HEK293 (cell line): ENCODE measurements around the gene INTS14.

Experiments
- ELK4 ChIP-seq: IDR thresholded peaks from 2 replicates; pipeline ENCODE4 v1.6.1; 2011; ENCODE audit warnings: mild to moderate bottlenecking, low read depth, low read length, borderline replicate concordance
- GLIS1 ChIP-seq: fragments of 450-650 bp; formaldehyde crosslinking; IDR thresholded peaks from 2 replicates; pipeline ENCODE4 v1.5.1; 2016; ENCODE audit warnings: missing biosample characterization, missing genetic modification characterization
- PRDM4 ChIP-seq: fragments of 450-650 bp; formaldehyde crosslinking; IDR thresholded peaks from 2 replicates; pipeline ENCODE4 v1.5.1; 2017; ENCODE audit warnings: missing biosample characterization, missing genetic modification characterization
- REST ChIP-seq: fragments of 450-650 bp; formaldehyde crosslinking; IDR thresholded peaks from 2 replicates; pipeline ENCODE4 v1.5.1; 2016; ENCODE audit warnings: missing biosample characterization, missing genetic modification characterization
- SCRT2 ChIP-seq: fragments of 450-650 bp; formaldehyde crosslinking; IDR thresholded peaks from 2 replicates; pipeline ENCODE4 v1.5.1; 2016; ENCODE audit warnings: missing biosample characterization, missing genetic modification characterization
- TSHZ1 ChIP-seq: fragments of 450-650 bp; formaldehyde crosslinking; IDR thresholded peaks from 2 replicates; pipeline ENCODE4 v1.5.1; 2016; ENCODE audit warnings: missing biosample characterization, missing genetic modification characterization, borderline replicate concordance
- ZBTB49 ChIP-seq: fragments of 450-650 bp; formaldehyde crosslinking; IDR thresholded peaks from 2 replicates; pipeline ENCODE4 v1.5.1; 2016; ENCODE audit warnings: missing biosample characterization, missing genetic modification characterization, low read depth
- ZNF211 ChIP-seq: fragments of 450-650 bp; formaldehyde crosslinking; IDR thresholded peaks from 2 replicates; pipeline ENCODE4 v1.5.1; 2016; ENCODE audit warnings: low read depth, missing biosample characterization, missing genetic modification characterization
- ZNF239 ChIP-seq: fragments of 450-650 bp; formaldehyde crosslinking; IDR thresholded peaks from 2 replicates; pipeline ENCODE4 v1.5.1; 2016; ENCODE audit warnings: missing biosample characterization, missing genetic modification characterization
- ZNF354C ChIP-seq: fragments of 450-650 bp; formaldehyde crosslinking; IDR thresholded peaks from 2 replicates; pipeline ENCODE4 v1.5.1; 2016; ENCODE audit warnings: missing biosample characterization, missing genetic modification characterization, low read depth, borderline replicate concordance
- ZNF394 ChIP-seq: fragments of 450-650 bp; formaldehyde crosslinking; IDR thresholded peaks from 2 replicates; pipeline ENCODE4 v1.5.1; 2016; ENCODE audit warnings: missing biosample characterization, missing genetic modification characterization, mild to moderate bottlenecking, moderate library complexity, borderline replicate concordance
- ZNF426 ChIP-seq: fragments of 450-650 bp; formaldehyde crosslinking; IDR thresholded peaks from 2 replicates; pipeline ENCODE4 v1.5.1; 2017; ENCODE audit warnings: missing biosample characterization, missing genetic modification characterization, mild to moderate bottlenecking, inconsistent platforms, moderate library complexity
- ZNF473 ChIP-seq: fragments of 450-650 bp; formaldehyde crosslinking; IDR thresholded peaks from 2 replicates; pipeline ENCODE4 v1.5.1; 2017; ENCODE audit warnings: missing biosample characterization, missing genetic modification characterization
- ZSCAN18 ChIP-seq: fragments of 450-650 bp; formaldehyde crosslinking; IDR thresholded peaks from 2 replicates; pipeline ENCODE4 v1.5.1; 2016; ENCODE audit warnings: missing biosample characterization, missing genetic modification characterization
- TF ChIP-seq, protein P1 (sequence below): fragments of 450-650 bp; formaldehyde crosslinking; IDR thresholded peaks from 2 replicates; pipeline ENCODE4 v1.5.1; 2016; ENCODE audit warnings: missing biosample characterization, missing genetic modification characterization
- TF ChIP-seq, protein P2 (sequence below): fragments of 450-650 bp; formaldehyde crosslinking; IDR thresholded peaks from 2 replicates; pipeline ENCODE4 v1.5.1; 2017; ENCODE audit warnings: missing biosample characterization, missing genetic modification characterization
- TF ChIP-seq, protein P3 (sequence below): fragments of 450-650 bp; formaldehyde crosslinking; IDR thresholded peaks from 2 replicates; pipeline ENCODE4 v1.5.1; 2016; ENCODE audit warnings: missing biosample characterization, missing genetic modification characterization

Gene INTS14

DNA sequence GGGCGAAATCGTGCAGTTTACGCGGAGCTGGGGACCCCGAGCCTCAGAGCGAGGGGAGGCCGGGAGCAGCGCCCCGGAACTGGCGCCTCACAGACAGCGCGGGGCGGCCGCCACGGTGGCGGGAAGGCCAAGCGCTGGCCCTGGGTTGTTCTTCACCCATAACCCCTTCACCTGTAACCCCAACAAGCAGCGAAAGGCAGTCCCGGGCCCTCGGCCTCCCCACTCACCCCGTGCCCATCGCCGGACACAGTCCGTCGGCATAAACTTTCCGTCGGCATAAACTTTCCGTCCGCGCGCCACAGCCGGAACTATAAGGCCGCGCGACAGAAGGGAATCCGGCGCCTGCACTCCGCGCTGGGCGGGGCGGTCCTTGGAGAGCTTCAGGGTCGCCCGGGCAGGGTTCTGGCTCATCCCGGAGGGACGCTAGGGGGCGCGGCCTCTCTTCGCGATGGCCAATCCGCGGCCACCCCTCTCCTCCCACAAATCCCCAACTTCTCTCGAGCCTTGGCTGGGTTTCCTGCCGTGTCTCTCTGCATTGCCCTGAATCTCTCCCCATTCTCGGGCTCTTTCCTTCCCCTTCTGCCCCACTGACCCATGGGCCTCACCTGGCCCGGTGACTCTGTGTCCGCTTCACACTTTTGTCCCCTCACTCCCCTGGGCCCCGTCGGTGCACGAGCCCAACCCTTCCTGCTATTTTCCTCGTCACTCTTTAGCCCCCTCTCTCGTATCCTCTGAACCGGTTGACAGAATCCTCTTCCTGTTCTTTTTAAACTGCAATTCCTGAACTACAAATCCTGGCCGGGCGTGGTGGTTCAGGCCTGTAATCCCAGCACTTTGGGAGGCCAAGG, at the start of gene INTS14 (continued):
- TF ChIP-seq REST (tag by site-specific recombination) (peak; percentile 84), ZNF426 (no peak), ZNF394 (tag by site-specific recombination) (peak; percentile 93), GLIS1 (tag by site-specific recombination) (peak; percentile 60), ZNF354C (tag by site-specific recombination) (no peak), ZSCAN18 (tag by site-specific recombination) (peak; percentile 95; the same call in 1 of the 2 replicates), SCRT2 (tag by site-specific recombination) (peak; percentile 93), TSHZ1 (peak; percentile 87), ZNF473 (tag by site-specific recombination) (0 out of 2 replicates have a peak, but pooled peaks have one; percentile 43), ZBTB49 (tag by site-specific recombination) (no peak), PRDM4 (tag by site-specific recombination) (peak; percentile 81), ZNF239 (tag by site-specific recombination) (peak; percentile 91), ELK4 (no peak), ZNF211 (tag by site-specific recombination) (no peak)
- TF ChIP-seq, protein P1, sequence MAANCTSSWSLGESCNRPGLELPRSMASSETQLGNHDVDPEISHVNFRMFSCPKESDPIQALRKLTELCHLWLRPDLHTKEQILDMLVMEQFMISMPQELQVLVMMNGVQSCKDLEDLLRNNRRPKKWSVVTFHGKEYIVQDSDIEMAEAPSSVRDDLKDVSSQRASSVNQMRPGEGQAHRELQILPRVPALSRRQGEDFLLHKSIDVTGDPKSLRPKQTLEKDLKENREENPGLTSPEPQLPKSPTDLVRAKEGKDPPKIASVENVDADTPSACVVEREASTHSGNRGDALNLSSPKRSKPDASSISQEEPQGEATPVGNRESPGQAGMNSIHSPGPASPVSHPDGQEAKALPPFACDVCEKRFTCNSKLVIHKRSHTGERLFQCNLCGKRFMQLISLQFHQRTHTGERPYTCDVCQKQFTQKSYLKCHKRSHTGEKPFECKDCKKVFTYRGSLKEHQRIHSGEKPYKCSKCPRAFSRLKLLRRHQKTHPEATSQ (tag by site-specific recombination), result peak; percentile 100
- TF ChIP-seq, protein P2, sequence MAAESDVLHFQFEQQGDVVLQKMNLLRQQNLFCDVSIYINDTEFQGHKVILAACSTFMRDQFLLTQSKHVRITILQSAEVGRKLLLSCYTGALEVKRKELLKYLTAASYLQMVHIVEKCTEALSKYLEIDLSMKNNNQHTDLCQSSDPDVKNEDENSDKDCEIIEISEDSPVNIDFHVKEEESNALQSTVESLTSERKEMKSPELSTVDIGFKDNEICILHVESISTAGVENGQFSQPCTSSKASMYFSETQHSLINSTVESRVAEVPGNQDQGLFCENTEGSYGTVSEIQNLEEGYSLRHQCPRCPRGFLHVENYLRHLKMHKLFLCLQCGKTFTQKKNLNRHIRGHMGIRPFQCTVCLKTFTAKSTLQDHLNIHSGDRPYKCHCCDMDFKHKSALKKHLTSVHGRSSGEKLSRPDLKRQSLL (tag by site-specific recombination), result peak; percentile 70
- TF ChIP-seq, protein P3, sequence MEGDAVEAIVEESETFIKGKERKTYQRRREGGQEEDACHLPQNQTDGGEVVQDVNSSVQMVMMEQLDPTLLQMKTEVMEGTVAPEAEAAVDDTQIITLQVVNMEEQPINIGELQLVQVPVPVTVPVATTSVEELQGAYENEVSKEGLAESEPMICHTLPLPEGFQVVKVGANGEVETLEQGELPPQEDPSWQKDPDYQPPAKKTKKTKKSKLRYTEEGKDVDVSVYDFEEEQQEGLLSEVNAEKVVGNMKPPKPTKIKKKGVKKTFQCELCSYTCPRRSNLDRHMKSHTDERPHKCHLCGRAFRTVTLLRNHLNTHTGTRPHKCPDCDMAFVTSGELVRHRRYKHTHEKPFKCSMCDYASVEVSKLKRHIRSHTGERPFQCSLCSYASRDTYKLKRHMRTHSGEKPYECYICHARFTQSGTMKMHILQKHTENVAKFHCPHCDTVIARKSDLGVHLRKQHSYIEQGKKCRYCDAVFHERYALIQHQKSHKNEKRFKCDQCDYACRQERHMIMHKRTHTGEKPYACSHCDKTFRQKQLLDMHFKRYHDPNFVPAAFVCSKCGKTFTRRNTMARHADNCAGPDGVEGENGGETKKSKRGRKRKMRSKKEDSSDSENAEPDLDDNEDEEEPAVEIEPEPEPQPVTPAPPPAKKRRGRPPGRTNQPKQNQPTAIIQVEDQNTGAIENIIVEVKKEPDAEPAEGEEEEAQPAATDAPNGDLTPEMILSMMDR, result peak; percentile 100
